Stimulated activated CD4-positive, alpha-beta T cell treated with anti-CD3 and anti-CD28 coated beads, Interleukin-1b, Interleukin-23, amount 100 ng/mL, for 24 hours (primary cell): ENCODE results near the gene TMEM123.
A peak's percentile ranks its signal among the peaks of the same experiment; 100 is the strongest.
"Not testable (repeated sequence)": the region's sequence is repeated elsewhere in the genome, so short reads cannot be mapped to it uniquely, and the experiment has no call there.

ENCODE experiments used
- DNase-seq, 4 experiments: peaks; one replicate each; pipeline ENCODE4 v3.0.0-alpha.2; 2020; ENCODE audit warnings: low read depth in 4 of 4, low spot score in 1 of 4

The TMEM123 gene

GRCh38 chr11:102396708-102397563, 55.6 kb downstream of the TMEM123 start:
- no peak for DNase-seq

- no peak for DNase-seq
Observed at GRCh38 chr11:102395720-102396393, 56.7 kb downstream of the TMEM123 start.

GRCh38 chr11:102393272-102393730, 59.3 kb downstream of the TMEM123 start:
- no peak for DNase-seq

GRCh38 chr11:102391549-102392237, 60.9 kb downstream of the TMEM123 start:
- DNase-seq, result no peak

- DNase-seq, result peak in 3 of 4 experiments; percentile 14 to 27 (median 21)
Observed at GRCh38 chr11:102390667-102391465, 61.7 kb downstream of the TMEM123 start.

GRCh38 chr11:102389253-102389652, 63.3 kb downstream of the TMEM123 start:
- no peak for DNase-seq

GRCh38 chr11:102387043-102387781, 65.4 kb downstream of the TMEM123 start:
- DNase-seq, result no peak

GRCh38 chr11:102386136-102386734, 66.3 kb downstream of the TMEM123 start:
- DNase-seq, result no peak

- DNase-seq, result no peak
Observed at GRCh38 chr11:102385085-102386007, 67.2 kb downstream of the TMEM123 start.

- no peak for DNase-seq
Observed at GRCh38 chr11:102384419-102385079, 68.0 kb downstream of the TMEM123 start.

- no peak for DNase-seq
Observed at GRCh38 chr11:102383839-102384238, 68.7 kb downstream of the TMEM123 start.

- DNase-seq, result no peak
Observed at GRCh38 chr11:102382384-102382783, 70.2 kb downstream of the TMEM123 start.

GRCh38 chr11:102378818-102379217, 73.7 kb downstream of the TMEM123 start:
- DNase-seq, result no peak

GRCh38 chr11:102377891-102378290, 74.7 kb downstream of the TMEM123 start:
- DNase-seq, result no peak

- DNase-seq, result no peak
Observed at GRCh38 chr11:102375720-102376399, 76.7 kb downstream of the TMEM123 start.

GRCh38 chr11:102374633-102375424, 77.7 kb downstream of the TMEM123 start:
- not testable (repeated sequence) for DNase-seq

GRCh38 chr11:102368472-102368871, 84.1 kb downstream of the TMEM123 start:
- DNase-seq, result no peak
